MM.1S (cell line): Measurements from ENCODE around the gene SNRPD3.

Experiments used
- DNase-seq: peaks from one replicate; pipeline ENCODE4 v3.0.0-alpha.2; 2015
- H2AFZ ChIP-seq: fragments of 300-600 bp; sonication (generic); 2 replicates; pipeline ENCODE4 v1.6.0; 2016; ENCODE audit warnings: antibody characterized with exemption, low read length
- H3F3A ChIP-seq: fragments of 300-600 bp; sonication (generic); 2 replicates; pipeline ENCODE4 v1.6.1; 2016; ENCODE audit warnings: mild to moderate bottlenecking, antibody characterized with exemption, low read length, moderate library complexity, mixed read lengths; ENCODE audit not compliant: insufficient read depth
- H3K27ac ChIP-seq: fragments of 300-600 bp; sonication (generic); 2 replicates; pipeline ENCODE4 v1.5.1; 2016; ENCODE audit warnings: mild to moderate bottlenecking, low read length
- H3K27me3 ChIP-seq: fragments of 300-600 bp; sonication (generic); replicated peaks from 2 replicates; pipeline ENCODE4 v1.6.0; 2016; ENCODE audit warnings: low read length; ENCODE audit not compliant: insufficient read depth
- H3K36me3 ChIP-seq: fragments of 300-600 bp; sonication (generic); replicated peaks from 2 replicates; pipeline ENCODE4 v1.6.1; 2016; ENCODE audit warnings: mild to moderate bottlenecking, low read length, mixed read lengths; ENCODE audit not compliant: insufficient read depth
- H3K4me1 ChIP-seq: fragments of 300-600 bp; sonication (generic); 2 replicates; pipeline ENCODE4 v1.6.1; 2016; ENCODE audit warnings: low read length, mixed read lengths
- H3K4me2 ChIP-seq: fragments of 300-600 bp; sonication (generic); 2 replicates; pipeline ENCODE4 v1.6.0; 2016; ENCODE audit warnings: low read depth, low read length
- H3K4me3 ChIP-seq: fragments of 300-600 bp; sonication (generic); 2 replicates; pipeline ENCODE4 v1.5.1; 2016; ENCODE audit warnings: low read length, mixed read lengths
- H3K79me2 ChIP-seq: fragments of 300-600 bp; sonication (generic); 2 replicates; pipeline ENCODE4 v1.6.1; 2016; ENCODE audit warnings: mixed run types, low read length, mixed read lengths
- H3K9ac ChIP-seq: fragments of 300-600 bp; sonication (generic); 2 replicates; pipeline ENCODE4 v1.6.1; 2016; ENCODE audit warnings: low read length, mixed read lengths
- H3K9me2 ChIP-seq: fragments of 300-600 bp; sonication (generic); replicated peaks from 2 replicates; pipeline ENCODE4 v1.6.1; 2016; ENCODE audit warnings: mild to moderate bottlenecking, low read length, mixed read lengths; ENCODE audit not compliant: insufficient read depth
- H3K9me3 ChIP-seq: fragments of 300-600 bp; sonication (generic); replicated peaks from 2 replicates; pipeline ENCODE4 v1.6.1; 2016; ENCODE audit warnings: mild to moderate bottlenecking, low read length, mixed read lengths; ENCODE audit not compliant: insufficient read depth
- H4K20me1 ChIP-seq: fragments of 300-600 bp; sonication (generic); 2 replicates; pipeline ENCODE4 v1.6.1; 2016; ENCODE audit warnings: mild to moderate bottlenecking, low read length, moderate library complexity, mixed read lengths; ENCODE audit not compliant: insufficient read depth
- CTCF ChIP-seq: fragments of 300-600 bp; sonication (generic); IDR thresholded peaks from 2 replicates; pipeline ENCODE4 v1.5.1; 2016; ENCODE audit warnings: antibody characterized with exemption, low read length, mixed read lengths
- EZH2 ChIP-seq: fragments of 300-600 bp; sonication (generic); optimal IDR thresholded peaks from 2 replicates; pipeline ENCODE3; 2017; ENCODE audit warnings: low read depth, mild to moderate bottlenecking, antibody characterized with exemption, low read length, mixed read lengths
- EZH2phosphoT487 ChIP-seq: fragments of 300-600 bp; sonication (generic); IDR thresholded peaks from 2 replicates; pipeline ENCODE4 v1.6.1; 2018; ENCODE audit warnings: antibody characterized with exemption, low read length

The SNRPD3 gene

GRCh38 chr22:24578355-24579257 is 22.8 kb downstream of the SNRPD3 start:
- Histone ChIP-seq H3K4me2 (no peak overlapping the region), H3K4me1 (no peaks in the 10 kb centered on the region), H4K20me1 (no peaks in the 10 kb centered on the region; the same call in 1 of the 2 replicates), H3K36me3 (peaks cover 3% of the 10 kb centered on the region; the same call in 1 of the 2 replicates), H3K4me3 (no peak overlapping the region), H3K27ac (no peak overlapping the region), H3K9me3 (no peaks in the 10 kb centered on the region), H3K9me2 (no peaks in the 10 kb centered on the region), H3K27me3 (no peaks in the 10 kb centered on the region), H3K9ac (no peak overlapping the region), H2AFZ (no peak overlapping the region), H3K79me2 (no peaks in the 10 kb centered on the region), H3F3A (0 out of 2 replicates have a peak, but pooled peaks cover 9% of the 10 kb centered on the region)
- TF ChIP-seq EZH2 (no peak), EZH2phosphoT487 (no peak), CTCF (no peak)
- no peak for DNase-seq

GRCh38 chr22:24579258-24579601 is 23.4 kb downstream of the SNRPD3 start:
- Histone ChIP-seq H3K9me2 (no peaks in the 10 kb centered on the region), H3K27me3 (no peaks in the 10 kb centered on the region), H3K4me1 (no peaks in the 10 kb centered on the region), H3K9me3 (no peaks in the 10 kb centered on the region), H3K4me3 (no peak overlapping the region), H4K20me1 (no peaks in the 10 kb centered on the region), H3K36me3 (no peaks in the 10 kb centered on the region), H3K79me2 (no peaks in the 10 kb centered on the region), H3K27ac (no peak overlapping the region), H2AFZ (no peak overlapping the region), H3K9ac (no peak overlapping the region), H3K4me2 (no peak overlapping the region), H3F3A (0 out of 2 replicates have a peak, but pooled peaks cover 5% of the 10 kb centered on the region)
- DNase-seq: no peak
- TF ChIP-seq EZH2phosphoT487 (no peak), EZH2 (no peak), CTCF (no peak)

GRCh38 chr22:24580276-24580675 is 24.5 kb downstream of the SNRPD3 start:
- H3K27ac ChIP-seq: no peak overlapping the region
- no peaks in the 10 kb centered on the region for H3K27me3 ChIP-seq
- no peak overlapping the region for H2AFZ ChIP-seq
- no peak overlapping the region for H3K4me2 ChIP-seq
- no peak overlapping the region for H3K9ac ChIP-seq
- H3K4me1 ChIP-seq: no peaks in the 10 kb centered on the region
- DNase-seq: no peak
- H3K79me2 ChIP-seq: no peaks in the 10 kb centered on the region
- H3K4me3 ChIP-seq: no peak overlapping the region
- H3F3A ChIP-seq: 0 out of 2 replicates have a peak, but pooled peaks cover 5% of the 10 kb centered on the region
- no peak for TF ChIP-seq CTCF
- TF ChIP-seq EZH2phosphoT487: no peak
- TF ChIP-seq EZH2: no peak
- no peaks in the 10 kb centered on the region for H3K9me2 ChIP-seq
- H3K36me3 ChIP-seq: no peaks in the 10 kb centered on the region
- H4K20me1 ChIP-seq: no peaks in the 10 kb centered on the region
- no peaks in the 10 kb centered on the region for H3K9me3 ChIP-seq
